Measurements from ENCODE around the gene CES5A.
"Not testable (repeated sequence)": the region's sequence is repeated elsewhere in the genome, so short reads cannot be mapped to it uniquely, and the experiment has no call there.

DNA sequence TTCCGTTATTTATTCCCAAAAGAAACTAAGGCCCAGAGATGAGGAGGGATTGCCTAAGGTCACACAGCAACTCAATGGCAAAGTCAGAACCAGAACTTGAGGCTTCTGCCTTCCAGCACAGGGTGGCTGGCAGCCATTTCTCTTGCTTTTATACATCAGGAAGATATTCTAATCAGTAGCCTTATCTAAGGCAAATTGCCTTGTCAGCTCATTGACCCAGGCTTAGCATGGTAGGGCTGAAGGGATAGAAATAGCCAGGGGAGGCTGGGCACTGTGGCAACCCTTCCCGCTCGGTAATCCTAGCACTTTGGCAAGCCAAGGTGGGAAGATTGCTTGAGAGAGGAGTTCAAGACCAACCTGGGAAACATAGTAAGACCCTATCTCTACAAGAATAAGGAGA lies 40.0 kb downstream of the CES5A start:
- TF ChIP-seq, protein P1, sequence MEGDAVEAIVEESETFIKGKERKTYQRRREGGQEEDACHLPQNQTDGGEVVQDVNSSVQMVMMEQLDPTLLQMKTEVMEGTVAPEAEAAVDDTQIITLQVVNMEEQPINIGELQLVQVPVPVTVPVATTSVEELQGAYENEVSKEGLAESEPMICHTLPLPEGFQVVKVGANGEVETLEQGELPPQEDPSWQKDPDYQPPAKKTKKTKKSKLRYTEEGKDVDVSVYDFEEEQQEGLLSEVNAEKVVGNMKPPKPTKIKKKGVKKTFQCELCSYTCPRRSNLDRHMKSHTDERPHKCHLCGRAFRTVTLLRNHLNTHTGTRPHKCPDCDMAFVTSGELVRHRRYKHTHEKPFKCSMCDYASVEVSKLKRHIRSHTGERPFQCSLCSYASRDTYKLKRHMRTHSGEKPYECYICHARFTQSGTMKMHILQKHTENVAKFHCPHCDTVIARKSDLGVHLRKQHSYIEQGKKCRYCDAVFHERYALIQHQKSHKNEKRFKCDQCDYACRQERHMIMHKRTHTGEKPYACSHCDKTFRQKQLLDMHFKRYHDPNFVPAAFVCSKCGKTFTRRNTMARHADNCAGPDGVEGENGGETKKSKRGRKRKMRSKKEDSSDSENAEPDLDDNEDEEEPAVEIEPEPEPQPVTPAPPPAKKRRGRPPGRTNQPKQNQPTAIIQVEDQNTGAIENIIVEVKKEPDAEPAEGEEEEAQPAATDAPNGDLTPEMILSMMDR (IDR thresholded peaks at IDR 0.05), result not testable (repeated sequence)
- not testable (repeated sequence) for TF ChIP-seq POLR2A (IDR thresholded peaks at IDR 0.05)

All from heart left ventricle (tissue), 13 donors.